H1 (cell line): ENCODE results near the gene GPR39. TPM values are rescaled to one million over a fixed set of nuclear protein-coding genes. Genes with fewer than 3 reads are reported as not detected.

ENCODE experiments used
- CTCF ChIP-seq, 3 experiments: IDR thresholded peaks; 1 replicate in 2 of 3; 2 replicates in 1 of 3; pipeline versions ENCODE4 v1.5.1 to v1.6.1; 2011; ENCODE audit warnings: low read length in 3 of 3, mild to moderate bottlenecking in 3 of 3, inconsistent platforms in 2 of 3, low read depth in 1 of 3, moderate library complexity in 1 of 3; ENCODE audit not compliant: insufficient read depth in 1 of 3; ENCODE audit errors: control extremely low read depth in 1 of 3
- EP300 ChIP-seq, 2 experiments: IDR thresholded peaks; 1 replicate in 1 of 2; 2 replicates in 1 of 2; pipeline ENCODE4 v1.6.1; 2011 to 2012; ENCODE audit warnings: low read depth in 2 of 2, low read length in 2 of 2, mild to moderate bottlenecking in 2 of 2, borderline replicate concordance in 1 of 2, inconsistent platforms in 1 of 2, moderate library complexity in 1 of 2
- GABPA ChIP-seq: IDR thresholded peaks from 2 replicates; pipeline ENCODE4 v1.6.1; 2011; ENCODE audit warnings: mild to moderate bottlenecking, low read length, moderate library complexity, borderline replicate concordance; ENCODE audit not compliant: insufficient read depth
- TCF12 ChIP-seq: IDR thresholded peaks from 2 replicates; pipeline ENCODE4 v1.6.1; 2011; ENCODE audit warnings: low read depth, mild to moderate bottlenecking, low read length
- polyA plus RNA-seq, 7 experiments: library from polyadenylated mRNA; depleted of rRNA in 3 of 7; stranded (reverse) in 5 of 7; unstranded in 2 of 7; fragments of >200 nt in 5 of 7; fragments of 200-250 nt in 2 of 7; gene quantifications; 1 replicate in 5 of 7; 2 replicates in 1 of 7; 4 replicates in 1 of 7; pipeline versions ENCODE4 v1.2.1 to v1.2.3, GENCODE V29; 2011 to 2013; ENCODE audit warnings: missing spikeins in 2 of 7, mixed read lengths in 2 of 7
- total RNA-seq: library from RNA; stranded (reverse); fragmentation: NEBNext Ultra II Directional; extraction: Animal tissue kit (Norgen Biotek cat#: 25700); gene quantifications from 2 replicates; pipeline ENCODE4 v1.2.1, GENCODE V29; 2021
- TF ChIP-seq, protein P1 (sequence below): fragments of 300-600 bp; sonication (generic); IDR thresholded peaks from 2 replicates; pipeline ENCODE4 v1.7.1; 2012; ENCODE audit warnings: low read length, moderate library complexity, mild to moderate bottlenecking, inconsistent platforms; ENCODE audit not compliant: insufficient replicate concordance

GPR39 gene
- total and polyA plus RNA-seq, 2 of the 8 experiments (the other 6 are each of a cell fraction or from before 2014, with no cell fraction given): 0.63 to 2.7 TPM

DNA sequence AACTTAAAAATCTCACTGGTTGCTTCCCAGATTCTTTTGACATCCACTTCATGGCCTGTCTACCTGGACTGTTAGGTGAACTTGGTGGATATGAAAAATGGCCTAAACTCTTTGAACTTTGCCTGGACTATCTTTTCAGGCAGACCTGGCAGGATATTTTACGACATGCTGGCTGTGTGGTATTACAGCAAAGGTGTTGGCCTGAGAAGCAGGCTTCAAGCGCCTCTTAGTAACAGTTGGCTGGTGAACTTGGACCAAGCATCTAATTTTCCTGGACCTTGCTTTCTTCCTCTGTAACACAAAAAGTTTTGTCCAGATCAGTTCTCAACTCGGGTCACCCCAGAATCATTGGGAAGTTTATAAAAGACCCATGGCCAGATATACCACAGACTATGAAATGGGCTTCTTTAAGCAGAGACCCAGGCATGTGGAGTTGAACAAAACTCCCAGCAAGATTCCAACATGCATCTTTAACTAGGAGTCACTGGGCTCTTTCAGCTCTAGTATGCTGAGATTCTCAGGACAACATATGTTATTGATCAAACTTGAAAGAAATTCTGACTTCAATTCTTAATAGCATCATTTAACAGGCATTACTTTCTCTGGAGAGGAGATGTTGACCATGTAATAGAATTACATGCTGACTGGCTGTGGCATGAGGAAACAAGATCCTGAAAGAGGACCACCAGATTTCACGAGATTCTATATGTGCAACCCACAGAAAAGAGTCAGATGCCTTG lies 249.0 kb downstream of the GPR39 start (continued):
- no peak for TF ChIP-seq GABPA
- TF ChIP-seq EP300 (IDR thresholded peaks at IDR 0.05; ENCODE audit: borderline replicate concordance in 1 of 2, low read depth in 2 of 2, low read length in 2 of 2): no peak
- no peak for TF ChIP-seq TCF12
- TF ChIP-seq, protein P1, sequence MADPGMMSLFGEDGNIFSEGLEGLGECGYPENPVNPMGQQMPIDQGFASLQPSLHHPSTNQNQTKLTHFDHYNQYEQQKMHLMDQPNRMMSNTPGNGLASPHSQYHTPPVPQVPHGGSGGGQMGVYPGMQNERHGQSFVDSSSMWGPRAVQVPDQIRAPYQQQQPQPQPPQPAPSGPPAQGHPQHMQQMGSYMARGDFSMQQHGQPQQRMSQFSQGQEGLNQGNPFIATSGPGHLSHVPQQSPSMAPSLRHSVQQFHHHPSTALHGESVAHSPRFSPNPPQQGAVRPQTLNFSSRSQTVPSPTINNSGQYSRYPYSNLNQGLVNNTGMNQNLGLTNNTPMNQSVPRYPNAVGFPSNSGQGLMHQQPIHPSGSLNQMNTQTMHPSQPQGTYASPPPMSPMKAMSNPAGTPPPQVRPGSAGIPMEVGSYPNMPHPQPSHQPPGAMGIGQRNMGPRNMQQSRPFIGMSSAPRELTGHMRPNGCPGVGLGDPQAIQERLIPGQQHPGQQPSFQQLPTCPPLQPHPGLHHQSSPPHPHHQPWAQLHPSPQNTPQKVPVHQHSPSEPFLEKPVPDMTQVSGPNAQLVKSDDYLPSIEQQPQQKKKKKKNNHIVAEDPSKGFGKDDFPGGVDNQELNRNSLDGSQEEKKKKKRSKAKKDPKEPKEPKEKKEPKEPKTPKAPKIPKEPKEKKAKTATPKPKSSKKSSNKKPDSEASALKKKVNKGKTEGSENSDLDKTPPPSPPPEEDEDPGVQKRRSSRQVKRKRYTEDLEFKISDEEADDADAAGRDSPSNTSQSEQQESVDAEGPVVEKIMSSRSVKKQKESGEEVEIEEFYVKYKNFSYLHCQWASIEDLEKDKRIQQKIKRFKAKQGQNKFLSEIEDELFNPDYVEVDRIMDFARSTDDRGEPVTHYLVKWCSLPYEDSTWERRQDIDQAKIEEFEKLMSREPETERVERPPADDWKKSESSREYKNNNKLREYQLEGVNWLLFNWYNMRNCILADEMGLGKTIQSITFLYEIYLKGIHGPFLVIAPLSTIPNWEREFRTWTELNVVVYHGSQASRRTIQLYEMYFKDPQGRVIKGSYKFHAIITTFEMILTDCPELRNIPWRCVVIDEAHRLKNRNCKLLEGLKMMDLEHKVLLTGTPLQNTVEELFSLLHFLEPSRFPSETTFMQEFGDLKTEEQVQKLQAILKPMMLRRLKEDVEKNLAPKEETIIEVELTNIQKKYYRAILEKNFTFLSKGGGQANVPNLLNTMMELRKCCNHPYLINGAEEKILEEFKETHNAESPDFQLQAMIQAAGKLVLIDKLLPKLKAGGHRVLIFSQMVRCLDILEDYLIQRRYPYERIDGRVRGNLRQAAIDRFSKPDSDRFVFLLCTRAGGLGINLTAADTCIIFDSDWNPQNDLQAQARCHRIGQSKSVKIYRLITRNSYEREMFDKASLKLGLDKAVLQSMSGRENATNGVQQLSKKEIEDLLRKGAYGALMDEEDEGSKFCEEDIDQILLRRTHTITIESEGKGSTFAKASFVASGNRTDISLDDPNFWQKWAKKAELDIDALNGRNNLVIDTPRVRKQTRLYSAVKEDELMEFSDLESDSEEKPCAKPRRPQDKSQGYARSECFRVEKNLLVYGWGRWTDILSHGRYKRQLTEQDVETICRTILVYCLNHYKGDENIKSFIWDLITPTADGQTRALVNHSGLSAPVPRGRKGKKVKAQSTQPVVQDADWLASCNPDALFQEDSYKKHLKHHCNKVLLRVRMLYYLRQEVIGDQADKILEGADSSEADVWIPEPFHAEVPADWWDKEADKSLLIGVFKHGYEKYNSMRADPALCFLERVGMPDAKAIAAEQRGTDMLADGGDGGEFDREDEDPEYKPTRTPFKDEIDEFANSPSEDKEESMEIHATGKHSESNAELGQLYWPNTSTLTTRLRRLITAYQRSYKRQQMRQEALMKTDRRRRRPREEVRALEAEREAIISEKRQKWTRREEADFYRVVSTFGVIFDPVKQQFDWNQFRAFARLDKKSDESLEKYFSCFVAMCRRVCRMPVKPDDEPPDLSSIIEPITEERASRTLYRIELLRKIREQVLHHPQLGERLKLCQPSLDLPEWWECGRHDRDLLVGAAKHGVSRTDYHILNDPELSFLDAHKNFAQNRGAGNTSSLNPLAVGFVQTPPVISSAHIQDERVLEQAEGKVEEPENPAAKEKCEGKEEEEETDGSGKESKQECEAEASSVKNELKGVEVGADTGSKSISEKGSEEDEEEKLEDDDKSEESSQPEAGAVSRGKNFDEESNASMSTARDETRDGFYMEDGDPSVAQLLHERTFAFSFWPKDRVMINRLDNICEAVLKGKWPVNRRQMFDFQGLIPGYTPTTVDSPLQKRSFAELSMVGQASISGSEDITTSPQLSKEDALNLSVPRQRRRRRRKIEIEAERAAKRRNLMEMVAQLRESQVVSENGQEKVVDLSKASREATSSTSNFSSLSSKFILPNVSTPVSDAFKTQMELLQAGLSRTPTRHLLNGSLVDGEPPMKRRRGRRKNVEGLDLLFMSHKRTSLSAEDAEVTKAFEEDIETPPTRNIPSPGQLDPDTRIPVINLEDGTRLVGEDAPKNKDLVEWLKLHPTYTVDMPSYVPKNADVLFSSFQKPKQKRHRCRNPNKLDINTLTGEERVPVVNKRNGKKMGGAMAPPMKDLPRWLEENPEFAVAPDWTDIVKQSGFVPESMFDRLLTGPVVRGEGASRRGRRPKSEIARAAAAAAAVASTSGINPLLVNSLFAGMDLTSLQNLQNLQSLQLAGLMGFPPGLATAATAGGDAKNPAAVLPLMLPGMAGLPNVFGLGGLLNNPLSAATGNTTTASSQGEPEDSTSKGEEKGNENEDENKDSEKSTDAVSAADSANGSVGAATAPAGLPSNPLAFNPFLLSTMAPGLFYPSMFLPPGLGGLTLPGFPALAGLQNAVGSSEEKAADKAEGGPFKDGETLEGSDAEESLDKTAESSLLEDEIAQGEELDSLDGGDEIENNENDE: no peak
- TF ChIP-seq CTCF (IDR thresholded peaks at IDR 0.05; ENCODE audit: control extremely low read depth in 1 of 3, insufficient read depth in 1 of 3, low read depth in 1 of 3, low read length in 3 of 3): no peak
- TF ChIP-seq, all 59 proteins: peak for 0
